ENCODE measurements around the gene EVI5. TPM values are rescaled to one million over a fixed set of nuclear protein-coding genes. Genes with fewer than 3 reads are reported as not detected.

The EVI5 gene
- polyA plus RNA-seq, 1 donor from 2014 or later, result 8.5 TPM

DNA sequence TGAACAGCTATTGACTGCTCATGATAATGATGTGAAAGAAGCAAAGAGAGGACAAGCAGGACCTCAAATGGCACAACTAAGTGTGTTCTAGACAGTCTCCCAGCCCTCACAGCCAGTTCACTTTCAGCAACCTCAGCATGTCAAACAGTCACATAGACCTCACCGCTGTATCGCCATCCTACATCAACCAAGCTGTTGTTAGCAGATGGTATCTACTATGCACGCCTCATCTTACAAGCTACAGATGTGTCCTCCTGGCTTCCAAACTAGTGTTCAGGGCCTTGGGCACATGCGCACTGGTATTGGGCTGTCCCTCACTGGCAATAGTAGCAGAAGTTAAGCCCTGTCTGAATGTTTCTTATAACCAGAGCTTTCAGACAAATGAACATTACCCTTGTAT is 28.4 kb downstream of the EVI5 start:
- TF ChIP-seq MXI1 (conservative IDR thresholded peaks at IDR 0.05; ENCODE audit: poor library complexity, severe bottlenecking), result no peak
- no peak for TF ChIP-seq TAF1 (IDR thresholded peaks at IDR 0.05; ENCODE audit: low read depth)
- TF ChIP-seq EP300 (conservative IDR thresholded peaks at IDR 0.05; ENCODE audit: poor library complexity, severe bottlenecking), result no peak
- TF ChIP-seq SMC3 (conservative IDR thresholded peaks at IDR 0.05; ENCODE audit: poor library complexity), result no peak
- no peak for TF ChIP-seq RAD21 (conservative IDR thresholded peaks at IDR 0.05)
- no peak for TF ChIP-seq POLR2AphosphoS5 (IDR thresholded peaks at IDR 0.05)
- TF ChIP-seq, protein P1, sequence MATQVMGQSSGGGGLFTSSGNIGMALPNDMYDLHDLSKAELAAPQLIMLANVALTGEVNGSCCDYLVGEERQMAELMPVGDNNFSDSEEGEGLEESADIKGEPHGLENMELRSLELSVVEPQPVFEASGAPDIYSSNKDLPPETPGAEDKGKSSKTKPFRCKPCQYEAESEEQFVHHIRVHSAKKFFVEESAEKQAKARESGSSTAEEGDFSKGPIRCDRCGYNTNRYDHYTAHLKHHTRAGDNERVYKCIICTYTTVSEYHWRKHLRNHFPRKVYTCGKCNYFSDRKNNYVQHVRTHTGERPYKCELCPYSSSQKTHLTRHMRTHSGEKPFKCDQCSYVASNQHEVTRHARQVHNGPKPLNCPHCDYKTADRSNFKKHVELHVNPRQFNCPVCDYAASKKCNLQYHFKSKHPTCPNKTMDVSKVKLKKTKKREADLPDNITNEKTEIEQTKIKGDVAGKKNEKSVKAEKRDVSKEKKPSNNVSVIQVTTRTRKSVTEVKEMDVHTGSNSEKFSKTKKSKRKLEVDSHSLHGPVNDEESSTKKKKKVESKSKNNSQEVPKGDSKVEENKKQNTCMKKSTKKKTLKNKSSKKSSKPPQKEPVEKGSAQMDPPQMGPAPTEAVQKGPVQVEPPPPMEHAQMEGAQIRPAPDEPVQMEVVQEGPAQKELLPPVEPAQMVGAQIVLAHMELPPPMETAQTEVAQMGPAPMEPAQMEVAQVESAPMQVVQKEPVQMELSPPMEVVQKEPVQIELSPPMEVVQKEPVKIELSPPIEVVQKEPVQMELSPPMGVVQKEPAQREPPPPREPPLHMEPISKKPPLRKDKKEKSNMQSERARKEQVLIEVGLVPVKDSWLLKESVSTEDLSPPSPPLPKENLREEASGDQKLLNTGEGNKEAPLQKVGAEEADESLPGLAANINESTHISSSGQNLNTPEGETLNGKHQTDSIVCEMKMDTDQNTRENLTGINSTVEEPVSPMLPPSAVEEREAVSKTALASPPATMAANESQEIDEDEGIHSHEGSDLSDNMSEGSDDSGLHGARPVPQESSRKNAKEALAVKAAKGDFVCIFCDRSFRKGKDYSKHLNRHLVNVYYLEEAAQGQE (IDR thresholded peaks at IDR 0.05; ENCODE audit: borderline replicate concordance), result no peak
- TF ChIP-seq, protein P2, sequence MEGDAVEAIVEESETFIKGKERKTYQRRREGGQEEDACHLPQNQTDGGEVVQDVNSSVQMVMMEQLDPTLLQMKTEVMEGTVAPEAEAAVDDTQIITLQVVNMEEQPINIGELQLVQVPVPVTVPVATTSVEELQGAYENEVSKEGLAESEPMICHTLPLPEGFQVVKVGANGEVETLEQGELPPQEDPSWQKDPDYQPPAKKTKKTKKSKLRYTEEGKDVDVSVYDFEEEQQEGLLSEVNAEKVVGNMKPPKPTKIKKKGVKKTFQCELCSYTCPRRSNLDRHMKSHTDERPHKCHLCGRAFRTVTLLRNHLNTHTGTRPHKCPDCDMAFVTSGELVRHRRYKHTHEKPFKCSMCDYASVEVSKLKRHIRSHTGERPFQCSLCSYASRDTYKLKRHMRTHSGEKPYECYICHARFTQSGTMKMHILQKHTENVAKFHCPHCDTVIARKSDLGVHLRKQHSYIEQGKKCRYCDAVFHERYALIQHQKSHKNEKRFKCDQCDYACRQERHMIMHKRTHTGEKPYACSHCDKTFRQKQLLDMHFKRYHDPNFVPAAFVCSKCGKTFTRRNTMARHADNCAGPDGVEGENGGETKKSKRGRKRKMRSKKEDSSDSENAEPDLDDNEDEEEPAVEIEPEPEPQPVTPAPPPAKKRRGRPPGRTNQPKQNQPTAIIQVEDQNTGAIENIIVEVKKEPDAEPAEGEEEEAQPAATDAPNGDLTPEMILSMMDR (IDR thresholded peaks at IDR 0.05; ENCODE audit: poor library complexity, severe bottlenecking), result no peak
- TF ChIP-seq EZH2 (IDR thresholded peaks at IDR 0.05; ENCODE audit: borderline replicate concordance, insufficient read depth, low read length, poor library complexity, severe bottlenecking), result no peak
- no peaks in the 10 kb centered on the region for H3K79me2 ChIP-seq (replicated peaks; ENCODE audit: insufficient read depth, low read length)
- H3K9me3 ChIP-seq (ENCODE audit: low read length), result no peaks in the 10 kb centered on the region
- H3K4me2 ChIP-seq (ENCODE audit: low read length), result no peak overlapping the region
- no peak overlapping the region for H3K27ac ChIP-seq (ENCODE audit: low read length)
- no peaks in the 10 kb centered on the region for H3K36me3 ChIP-seq (ENCODE audit: insufficient read depth, low read length)
- H3K27me3 ChIP-seq (ENCODE audit: insufficient read depth, low read depth, low read length), result no peaks in the 10 kb centered on the region
- H2AFZ ChIP-seq (ENCODE audit: low read depth, low read length), result no peak overlapping the region
- H3K9ac ChIP-seq (ENCODE audit: low read length), result no peak overlapping the region
- no peaks in the 10 kb centered on the region for H4K20me1 ChIP-seq (ENCODE audit: insufficient read depth)
- no peaks in the 10 kb centered on the region for H3K9me2 ChIP-seq (ENCODE audit: insufficient read depth, low read length)
- H3K4me3 ChIP-seq (ENCODE audit: low read length), result no peak overlapping the region
- no peaks in the 10 kb centered on the region for H3F3A ChIP-seq (ENCODE audit: insufficient read depth, low read length, poor library complexity, severe bottlenecking)

DNA sequence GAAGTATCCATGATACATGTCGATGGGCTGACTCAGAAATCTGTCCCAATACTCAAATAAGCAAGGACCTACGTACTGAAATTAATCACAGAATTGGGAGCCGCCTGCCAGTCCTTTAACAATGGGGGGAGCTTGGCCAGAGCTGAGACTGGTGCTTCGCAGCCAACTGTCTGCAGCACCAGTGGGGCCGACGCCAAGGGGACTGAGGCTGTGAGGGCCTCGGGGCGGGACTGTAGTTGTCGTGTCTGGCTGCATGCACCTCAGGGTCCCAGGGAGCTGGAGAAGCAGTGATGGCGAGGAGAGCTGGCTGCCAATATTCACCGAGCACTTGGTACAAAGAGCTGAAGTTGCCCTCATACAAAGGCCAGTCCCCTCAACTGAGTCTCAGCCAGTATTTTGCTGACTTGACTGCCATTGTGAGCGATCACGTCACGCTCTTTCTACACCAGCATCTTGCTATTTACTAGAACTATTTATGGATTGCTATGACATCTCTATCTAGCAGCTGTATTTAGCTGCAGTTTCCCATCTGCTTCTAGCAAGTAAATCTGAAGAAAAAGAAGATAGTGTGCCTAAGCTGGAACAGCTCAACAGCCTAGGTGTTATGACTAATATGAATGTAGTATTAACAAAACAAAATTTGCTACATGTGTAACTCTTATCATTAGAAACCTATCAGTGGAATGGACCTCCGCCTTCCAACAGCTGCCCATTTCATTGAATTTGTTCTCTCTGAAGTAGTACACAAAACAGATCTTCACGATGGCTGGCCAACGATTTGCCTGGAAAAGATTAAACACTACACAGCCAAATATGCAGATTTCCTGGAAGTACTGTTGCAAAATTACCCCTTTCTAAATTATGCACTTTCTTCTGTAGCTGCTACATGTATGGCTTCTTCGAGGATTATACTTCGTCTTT is 29.1 kb downstream of the EVI5 start:
- H3K27ac ChIP-seq (ENCODE audit: low read length), result no peak overlapping the region
- H3K79me2 ChIP-seq (replicated peaks; ENCODE audit: insufficient read depth, low read length), result no peaks in the 10 kb centered on the region
- no peaks in the 10 kb centered on the region for H3F3A ChIP-seq (ENCODE audit: insufficient read depth, low read length, poor library complexity, severe bottlenecking)
- no peaks in the 10 kb centered on the region for H3K9me2 ChIP-seq (ENCODE audit: insufficient read depth, low read length)
- H4K20me1 ChIP-seq (ENCODE audit: insufficient read depth), result no peaks in the 10 kb centered on the region
- TF ChIP-seq TAF1 (IDR thresholded peaks at IDR 0.05; ENCODE audit: low read depth) (no peak), POLR2AphosphoS5 (IDR thresholded peaks at IDR 0.05) (no peak), RAD21 (conservative IDR thresholded peaks at IDR 0.05) (no peak), EZH2 (IDR thresholded peaks at IDR 0.05; ENCODE audit: borderline replicate concordance, insufficient read depth, low read length, poor library complexity, severe bottlenecking) (no peak), EP300 (conservative IDR thresholded peaks at IDR 0.05; ENCODE audit: poor library complexity, severe bottlenecking) (no peak), SMC3 (conservative IDR thresholded peaks at IDR 0.05; ENCODE audit: poor library complexity) (no peak), MXI1 (conservative IDR thresholded peaks at IDR 0.05; ENCODE audit: poor library complexity, severe bottlenecking) (no peak)
- TF ChIP-seq, protein P1 (IDR thresholded peaks at IDR 0.05; ENCODE audit: borderline replicate concordance), result no peak
- TF ChIP-seq, protein P2 (IDR thresholded peaks at IDR 0.05; ENCODE audit: poor library complexity, severe bottlenecking), result no peak
- no peaks in the 10 kb centered on the region for H3K27me3 ChIP-seq (ENCODE audit: insufficient read depth, low read depth, low read length)
- no peak overlapping the region for H3K9ac ChIP-seq (ENCODE audit: low read length)
- H3K9me3 ChIP-seq (ENCODE audit: low read length), result no peaks in the 10 kb centered on the region
- H3K4me2 ChIP-seq (ENCODE audit: low read length), result no peak overlapping the region
- H2AFZ ChIP-seq (ENCODE audit: low read depth, low read length), result no peak overlapping the region
- no peaks in the 10 kb centered on the region for H3K36me3 ChIP-seq (ENCODE audit: insufficient read depth, low read length)
- H3K4me3 ChIP-seq (ENCODE audit: low read length), result no peak overlapping the region
